Measurements from ENCODE around the gene KDM4B. TPM values are rescaled to one million over a fixed set of nuclear protein-coding genes. Genes with fewer than 3 reads are reported as not detected.

The KDM4B gene
- total RNA-seq, 1 experiment from 2014 or later: 16.4 TPM

- no peak for DNase-seq (ENCODE audit: low spot score)
Measured at GRCh38 chr19:5121266-5122120, 152.6 kb downstream of the KDM4B start.

- no peak for DNase-seq (ENCODE audit: low spot score)
Measured at GRCh38 chr19:5122121-5122400, 153.1 kb downstream of the KDM4B start.

GRCh38 chr19:5122671-5123409, 153.9 kb downstream of the KDM4B start:
- DNase-seq (ENCODE audit: low spot score): no peak

- DNase-seq (ENCODE audit: low spot score): no peak
Measured at GRCh38 chr19:5123646-5124045, 154.7 kb downstream of the KDM4B start.

- DNase-seq (ENCODE audit: low spot score): no peak
Measured at GRCh38 chr19:5124111-5124855, 155.4 kb downstream of the KDM4B start.

GRCh38 chr19:5125376-5125775, 156.5 kb downstream of the KDM4B start:
- no peak for DNase-seq (ENCODE audit: low spot score)

- DNase-seq (ENCODE audit: low spot score): peak; percentile 66
Measured at GRCh38 chr19:5125797-5126497, 157.0 kb downstream of the KDM4B start.

- DNase-seq (ENCODE audit: low spot score): no peak
Measured at GRCh38 chr19:5126498-5127223, 157.7 kb downstream of the KDM4B start.

GRCh38 chr19:5127717-5128116, 158.8 kb downstream of the KDM4B start:
- DNase-seq (ENCODE audit: low spot score): no peak

- peak; percentile 61 for DNase-seq (ENCODE audit: low spot score)
Measured at GRCh38 chr19:5128251-5128935, 159.5 kb downstream of the KDM4B start.

GRCh38 chr19:5128936-5129389, 160.1 kb downstream of the KDM4B start:
- peak; percentile 16 for DNase-seq (ENCODE audit: low spot score)

GRCh38 chr19:5129691-5130090, 160.8 kb downstream of the KDM4B start:
- no peak for DNase-seq (ENCODE audit: low spot score)

GRCh38 chr19:5130371-5131030, 161.6 kb downstream of the KDM4B start:
- no peak for DNase-seq (ENCODE audit: low spot score)

GRCh38 chr19:5131031-5131505, 162.2 kb downstream of the KDM4B start:
- DNase-seq (ENCODE audit: low spot score): no peak

GRCh38 chr19:5131506-5132205, 162.7 kb downstream of the KDM4B start:
- no peak for DNase-seq (ENCODE audit: low spot score)

GRCh38 chr19:5132206-5132560, 163.3 kb downstream of the KDM4B start:
- no peak for DNase-seq (ENCODE audit: low spot score)

GRCh38 chr19:5132698-5133651, 164.1 kb downstream of the KDM4B start:
- DNase-seq (ENCODE audit: low spot score): no peak

GRCh38 chr19:5133986-5134595, 165.2 kb downstream of the KDM4B start:
- no peak for DNase-seq (ENCODE audit: low spot score)
